ENCODE measurements around the gene TFRC.

DNA sequence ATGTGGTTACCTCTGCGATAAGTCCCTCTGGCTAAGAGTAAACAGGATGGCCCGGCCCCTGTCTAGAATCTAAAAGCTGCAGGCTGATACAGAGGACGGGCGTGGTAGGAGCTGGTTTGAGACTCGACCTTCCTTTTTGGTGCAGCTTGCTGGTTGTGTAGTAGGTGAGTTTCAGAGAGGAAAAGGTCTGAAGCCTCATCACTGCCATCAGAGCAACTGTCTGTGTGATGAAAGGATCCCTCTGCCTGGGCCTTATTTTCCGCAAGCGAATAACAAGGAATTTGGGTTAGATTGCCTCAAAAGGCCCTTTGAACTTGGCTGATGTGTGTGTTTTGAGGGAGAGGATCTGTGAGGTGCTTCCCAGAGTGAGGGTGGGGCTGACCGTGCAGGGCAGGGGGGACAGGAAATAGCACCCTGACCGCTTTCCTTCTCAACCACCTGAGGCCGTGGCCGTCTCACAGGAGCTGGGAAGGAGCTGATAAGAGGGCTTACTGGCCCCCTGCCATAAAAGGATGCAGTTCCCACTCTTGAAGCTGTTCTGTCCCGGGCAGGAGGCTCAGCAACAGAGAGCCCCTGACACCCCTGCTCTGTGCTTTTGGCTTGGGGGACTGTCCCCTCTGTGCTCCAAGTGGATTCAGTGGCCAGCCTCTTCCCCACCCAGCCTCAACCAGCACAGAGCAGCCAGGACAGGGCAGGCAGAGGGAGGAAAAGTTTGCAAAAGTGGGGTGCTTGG lies 45.6 kb upstream of the TFRC start:
- TF ChIP-seq, protein P1, sequence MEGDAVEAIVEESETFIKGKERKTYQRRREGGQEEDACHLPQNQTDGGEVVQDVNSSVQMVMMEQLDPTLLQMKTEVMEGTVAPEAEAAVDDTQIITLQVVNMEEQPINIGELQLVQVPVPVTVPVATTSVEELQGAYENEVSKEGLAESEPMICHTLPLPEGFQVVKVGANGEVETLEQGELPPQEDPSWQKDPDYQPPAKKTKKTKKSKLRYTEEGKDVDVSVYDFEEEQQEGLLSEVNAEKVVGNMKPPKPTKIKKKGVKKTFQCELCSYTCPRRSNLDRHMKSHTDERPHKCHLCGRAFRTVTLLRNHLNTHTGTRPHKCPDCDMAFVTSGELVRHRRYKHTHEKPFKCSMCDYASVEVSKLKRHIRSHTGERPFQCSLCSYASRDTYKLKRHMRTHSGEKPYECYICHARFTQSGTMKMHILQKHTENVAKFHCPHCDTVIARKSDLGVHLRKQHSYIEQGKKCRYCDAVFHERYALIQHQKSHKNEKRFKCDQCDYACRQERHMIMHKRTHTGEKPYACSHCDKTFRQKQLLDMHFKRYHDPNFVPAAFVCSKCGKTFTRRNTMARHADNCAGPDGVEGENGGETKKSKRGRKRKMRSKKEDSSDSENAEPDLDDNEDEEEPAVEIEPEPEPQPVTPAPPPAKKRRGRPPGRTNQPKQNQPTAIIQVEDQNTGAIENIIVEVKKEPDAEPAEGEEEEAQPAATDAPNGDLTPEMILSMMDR (IDR thresholded peaks at IDR 0.05) = no peak
- no peak for TF ChIP-seq EZH2phosphoT487 (IDR thresholded peaks at IDR 0.05)
